T-helper 2 cell (primary cell): ENCODE data around the gene RPL23.

ENCODE experiments used
- DNase-seq, 5 experiments: peaks; one replicate each; pipeline versions ENCODE4 v3.0.0 to v3.0.0-alpha.2; 2012 to 2022

Gene RPL23

GRCh38 chr17:38883592-38884526 lies 30.3 kb upstream of the RPL23 start:
- no peak for DNase-seq

DNA sequence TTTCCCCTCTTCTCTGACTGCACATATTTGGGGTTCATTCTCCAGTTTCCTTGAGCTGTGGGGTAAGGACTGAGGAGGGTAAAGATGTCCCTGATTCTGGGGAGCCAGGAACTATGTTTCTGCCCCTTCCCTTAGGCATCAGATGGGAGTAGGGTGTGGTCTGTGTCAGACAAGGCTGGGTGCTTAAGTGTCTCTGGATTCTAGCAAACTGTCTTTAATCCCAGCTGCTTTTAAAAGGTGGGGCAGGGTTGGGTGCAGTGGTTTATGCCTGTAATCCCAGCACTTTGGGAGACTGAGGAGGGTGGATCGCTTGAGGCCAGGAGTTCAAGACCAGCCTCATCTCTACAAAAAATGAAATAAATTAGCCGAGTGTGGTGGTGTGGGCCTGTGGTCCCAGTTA lies 29.3 kb upstream of the RPL23 start:
- no peak for DNase-seq

GRCh38 chr17:38881600-38882191 lies 28.2 kb upstream of the RPL23 start:
- peak in 1 of 5 experiments; percentile 55 for DNase-seq

DNA sequence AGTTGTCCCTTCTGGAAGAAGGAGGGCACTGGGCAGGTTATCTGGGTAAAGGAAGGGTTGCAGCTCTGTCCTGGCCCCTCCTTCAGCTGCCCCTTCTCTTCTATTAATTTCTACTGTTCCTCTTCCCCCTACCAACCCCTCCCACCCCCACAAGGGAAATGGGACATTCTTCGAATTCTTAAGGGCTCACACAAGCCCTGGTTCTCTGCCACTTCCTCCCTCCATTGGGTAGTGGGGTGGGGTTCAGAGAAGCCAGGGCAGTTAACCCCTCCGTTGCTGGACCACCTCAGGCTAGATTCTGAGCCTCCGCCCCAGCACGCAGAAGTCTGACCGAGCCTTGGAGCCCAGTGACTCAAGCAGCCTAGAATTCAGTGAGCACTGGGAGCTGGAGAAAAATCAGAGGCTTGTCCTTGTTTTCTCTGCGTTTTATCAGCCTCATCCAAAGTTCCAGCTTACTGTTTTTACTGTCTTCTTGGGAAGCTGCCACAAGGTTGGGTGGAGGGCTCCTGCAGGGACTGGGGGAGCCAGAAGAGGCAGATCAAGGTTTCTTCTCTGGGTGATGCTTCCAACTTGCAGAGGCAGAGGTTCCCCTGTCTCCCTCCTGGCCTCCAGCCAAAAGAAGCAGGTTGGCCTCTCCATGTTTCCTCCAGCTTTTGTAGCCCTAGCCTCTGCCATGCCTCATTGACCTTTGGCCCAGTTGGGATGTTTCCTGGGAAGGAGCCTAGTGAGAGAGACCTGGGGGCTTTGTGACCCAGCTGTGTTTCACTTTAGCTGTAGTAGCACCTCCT lies 26.6 kb upstream of the RPL23 start:
- DNase-seq = no peak

- DNase-seq = peak in 1 of 5 experiments; percentile 28
These were observed 23.8 kb upstream of the RPL23 start for GRCh38 chr17:38877130-38877851.

DNA sequence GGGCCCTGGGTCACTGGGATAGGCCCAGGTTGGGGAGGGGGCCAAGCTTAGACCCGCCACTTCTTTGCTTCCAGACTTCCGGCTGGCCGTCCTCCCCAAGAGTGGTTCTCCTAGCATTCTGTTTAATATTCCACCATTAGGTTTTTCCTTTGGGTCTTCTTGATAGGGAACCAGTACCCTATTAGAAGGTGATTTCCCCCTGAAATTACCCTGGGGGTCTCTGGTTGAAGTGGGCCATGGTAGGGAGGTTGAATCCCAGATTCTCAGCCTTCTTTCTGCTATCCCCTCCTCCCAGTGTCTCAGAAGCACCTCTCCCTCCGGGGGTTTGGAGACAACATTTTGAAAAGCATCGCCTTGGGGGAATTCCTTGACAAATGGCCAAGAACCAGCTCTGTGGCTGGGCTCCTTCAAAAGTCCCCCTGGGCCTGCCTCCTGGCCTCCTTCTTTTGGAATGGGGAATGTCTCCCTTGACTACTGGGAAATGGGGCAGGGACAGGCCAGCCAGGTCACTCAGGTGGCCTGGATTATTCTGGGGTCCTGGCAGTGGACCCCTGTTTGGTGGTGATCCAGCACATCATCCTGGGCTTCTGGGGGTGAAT lies 22.1 kb upstream of the RPL23 start:
- DNase-seq = no peak

DNA sequence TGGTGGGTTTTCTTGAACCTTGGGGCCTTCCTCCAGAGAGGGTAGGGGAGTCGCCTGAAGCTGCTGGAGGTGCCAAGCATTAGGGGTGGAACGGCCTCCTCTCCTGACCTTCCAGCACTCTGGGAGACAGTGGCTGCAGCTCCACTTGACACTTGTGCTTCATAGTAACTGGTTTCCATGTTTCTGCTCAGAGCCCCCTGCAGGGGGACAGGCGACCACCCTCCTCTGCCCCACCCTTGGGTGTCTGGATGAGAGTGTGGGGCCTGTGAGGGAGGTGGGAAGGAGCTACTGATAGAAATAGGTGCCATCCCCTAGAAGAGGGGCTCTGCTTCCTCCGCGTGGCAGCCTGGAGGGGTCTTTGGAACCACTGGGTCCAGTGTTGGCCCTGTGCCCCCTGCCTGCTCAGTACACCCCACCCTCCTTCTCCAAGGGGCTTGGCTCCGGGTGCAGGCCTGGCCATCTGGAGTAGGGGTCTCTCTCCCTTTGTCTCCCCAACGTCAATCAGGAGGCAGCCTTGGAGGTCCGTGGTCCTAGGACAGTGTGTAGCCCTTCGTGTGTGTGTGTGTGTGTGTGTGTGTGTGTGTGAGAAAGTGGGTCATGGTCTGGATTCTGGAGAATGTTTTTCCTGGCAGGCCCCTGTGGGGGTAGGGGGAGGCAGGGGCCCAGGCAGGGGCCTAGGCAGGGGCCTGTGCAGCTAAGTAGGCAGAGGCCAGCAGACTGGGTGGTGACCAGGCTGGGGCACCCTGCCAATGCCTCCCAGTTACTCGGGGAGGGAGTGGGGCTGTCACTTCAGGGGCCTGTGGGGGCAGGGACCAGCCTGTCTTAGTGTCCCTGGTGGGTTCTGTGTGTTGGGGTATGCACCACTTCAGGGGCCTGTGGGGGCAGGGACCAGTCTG lies 21.2 kb upstream of the RPL23 start:
- DNase-seq = no peak

- no peak for DNase-seq
These were observed 20.3 kb upstream of the RPL23 start for GRCh38 chr17:38873640-38874380.

- DNase-seq = no peak
These were observed 19.3 kb upstream of the RPL23 start for GRCh38 chr17:38872671-38873385.

DNA sequence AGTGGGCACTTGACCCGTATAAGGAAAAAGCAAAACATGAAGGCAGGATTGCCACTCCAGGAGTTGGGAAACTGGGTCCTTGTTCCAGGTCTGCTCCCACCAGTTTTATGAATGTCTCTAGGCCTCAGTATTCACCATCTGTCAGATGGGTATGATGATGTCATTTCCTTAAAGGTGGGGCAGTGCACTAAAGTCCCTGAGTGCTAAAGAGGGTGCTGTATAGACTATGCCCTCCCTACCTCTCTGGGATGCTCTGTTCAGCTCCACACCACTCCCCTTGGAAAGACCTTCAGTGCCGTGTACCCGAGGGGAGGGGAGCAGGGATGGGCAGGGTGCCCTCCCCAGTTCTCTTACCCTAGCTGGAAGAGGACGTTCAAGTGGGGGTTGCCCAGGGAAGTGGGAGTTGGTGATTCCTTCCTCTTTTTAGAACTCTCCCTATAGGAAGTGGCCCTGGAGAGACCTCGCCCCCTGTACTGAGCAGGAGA lies 18.5 kb upstream of the RPL23 start:
- DNase-seq = peak in 1 of 5 experiments; percentile 59

DNA sequence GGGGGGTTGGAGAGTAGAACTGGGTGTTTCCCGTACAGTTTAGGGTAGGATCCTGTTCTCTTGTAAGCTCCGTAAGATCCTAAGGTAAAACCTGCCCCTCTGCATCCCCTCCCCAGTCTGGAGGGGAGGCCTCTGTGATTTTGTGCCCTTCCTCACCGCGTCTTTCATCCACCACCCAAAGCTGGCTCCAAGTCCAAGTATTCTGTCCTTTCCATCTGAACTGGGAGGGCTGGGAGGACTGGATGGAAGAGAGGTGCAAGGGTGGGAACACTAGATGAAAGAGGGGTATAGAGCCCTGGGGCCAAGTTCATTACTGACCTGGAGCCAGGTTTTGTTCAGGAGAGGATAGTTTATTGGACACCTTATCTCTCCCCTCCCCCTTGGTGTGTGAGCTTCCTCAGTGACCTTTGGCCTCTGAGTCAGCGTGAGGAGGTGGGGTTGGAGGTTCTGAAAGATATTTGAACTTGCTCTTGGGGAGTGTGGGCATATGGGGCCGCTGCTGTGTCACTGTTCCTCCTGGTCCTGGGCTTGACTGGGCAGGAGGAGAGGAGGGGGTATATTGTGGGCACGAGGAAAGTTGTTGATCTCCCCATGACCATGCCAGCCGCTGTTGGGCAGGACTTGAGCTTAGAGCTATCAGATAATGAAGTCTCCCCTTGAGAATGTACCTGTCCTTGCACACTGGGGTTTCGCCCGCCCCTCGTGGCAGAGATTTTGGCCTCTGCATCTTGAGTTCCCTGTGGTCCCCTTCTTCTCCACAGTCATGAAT lies 17.9 kb upstream of the RPL23 start:
- DNase-seq = peak in 4 of 5 experiments; percentile 45 to 81 (median 60)

DNA sequence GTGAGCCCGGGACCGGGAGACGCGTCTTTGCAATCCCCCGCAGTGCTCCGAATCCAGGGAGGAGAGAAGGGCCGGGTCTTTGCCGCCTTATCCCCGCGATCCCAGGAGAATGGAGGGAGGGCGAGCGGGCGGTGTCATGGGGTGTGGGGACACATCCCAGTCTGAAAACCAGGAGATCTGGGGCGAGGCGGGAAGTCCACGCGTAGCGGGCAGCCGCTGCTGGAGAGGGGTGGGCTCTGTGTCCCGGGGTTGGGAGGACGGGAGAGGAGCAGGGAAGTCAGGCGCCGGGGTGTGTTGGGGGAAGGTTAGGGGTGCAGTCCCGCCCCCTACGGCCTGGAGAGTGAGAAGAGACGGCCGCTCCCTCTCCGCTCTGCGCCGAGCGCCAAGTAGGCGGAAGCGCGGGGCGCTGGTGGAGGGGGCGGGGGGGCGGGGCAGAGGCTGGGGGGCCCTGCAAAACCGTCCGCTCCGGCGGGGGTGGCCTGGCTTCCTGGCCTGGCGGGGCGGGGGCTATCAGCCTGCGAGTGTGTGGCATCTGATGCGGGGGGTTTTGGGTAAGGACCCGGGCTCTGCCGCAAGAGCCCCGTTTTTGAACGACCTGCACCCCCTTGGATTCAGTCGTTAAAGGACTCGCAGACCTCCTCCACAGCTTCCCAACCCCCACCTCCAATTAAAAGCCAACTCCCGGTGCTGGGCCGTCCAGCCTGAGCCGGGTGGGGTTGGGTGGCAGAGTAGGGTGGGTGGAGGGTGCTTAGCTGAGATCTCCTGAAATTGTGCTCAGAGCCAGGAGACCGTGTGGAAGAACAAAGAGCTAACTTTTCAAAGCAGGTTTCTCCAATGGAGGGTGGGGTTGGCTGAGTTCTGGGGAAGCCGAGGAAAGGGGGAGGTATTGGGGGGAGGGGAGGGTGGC lies 17.0 kb upstream of the RPL23 start:
- peak; percentile 33 to 85 (median 55) for DNase-seq

GRCh38 chr17:38869526-38870258 lies 16.2 kb upstream of the RPL23 start, which contains the start of gene LASP1:
LASP1 (plus strand) TSS chr17:38870058; CDS start chr17:38870190, 132 bp downstream.
- DNase-seq = peak; percentile 66 to 95 (median 79)

DNA sequence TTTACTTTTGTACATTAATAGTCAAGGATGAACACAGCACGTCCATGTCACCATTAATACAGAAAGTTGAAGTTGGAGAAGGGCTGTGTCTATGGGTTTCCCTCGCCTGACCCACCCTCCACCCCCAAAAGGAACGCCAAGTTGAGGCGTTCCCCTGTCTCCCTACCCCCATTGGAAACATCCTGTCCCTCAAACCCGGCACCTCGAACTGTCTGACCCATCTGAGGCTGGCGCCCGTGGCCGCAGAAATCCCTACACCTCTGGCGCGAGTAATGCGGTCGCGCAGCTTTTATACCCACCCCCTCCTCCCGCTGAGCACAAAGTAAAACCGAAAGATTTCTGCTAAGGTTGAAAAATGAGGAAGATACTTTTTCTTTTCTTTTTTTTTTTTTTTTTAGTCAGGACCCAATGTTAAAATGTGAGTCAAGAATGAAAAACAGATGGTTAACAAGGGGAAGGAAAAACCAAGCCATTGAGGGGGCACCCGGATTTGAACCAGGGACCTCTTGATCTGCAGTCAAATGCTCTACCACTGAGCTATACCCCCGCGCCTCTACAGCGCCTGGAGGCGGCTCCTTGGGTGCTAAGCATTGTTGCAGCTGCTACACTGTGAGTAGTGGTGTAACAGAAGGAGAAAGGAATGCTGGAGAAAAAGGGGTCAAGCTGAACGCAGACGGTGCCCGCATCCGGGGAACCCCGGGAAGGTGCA lies 15.4 kb upstream of the RPL23 start:
- DNase-seq = peak; percentile 58 to 88 (median 80)

DNA sequence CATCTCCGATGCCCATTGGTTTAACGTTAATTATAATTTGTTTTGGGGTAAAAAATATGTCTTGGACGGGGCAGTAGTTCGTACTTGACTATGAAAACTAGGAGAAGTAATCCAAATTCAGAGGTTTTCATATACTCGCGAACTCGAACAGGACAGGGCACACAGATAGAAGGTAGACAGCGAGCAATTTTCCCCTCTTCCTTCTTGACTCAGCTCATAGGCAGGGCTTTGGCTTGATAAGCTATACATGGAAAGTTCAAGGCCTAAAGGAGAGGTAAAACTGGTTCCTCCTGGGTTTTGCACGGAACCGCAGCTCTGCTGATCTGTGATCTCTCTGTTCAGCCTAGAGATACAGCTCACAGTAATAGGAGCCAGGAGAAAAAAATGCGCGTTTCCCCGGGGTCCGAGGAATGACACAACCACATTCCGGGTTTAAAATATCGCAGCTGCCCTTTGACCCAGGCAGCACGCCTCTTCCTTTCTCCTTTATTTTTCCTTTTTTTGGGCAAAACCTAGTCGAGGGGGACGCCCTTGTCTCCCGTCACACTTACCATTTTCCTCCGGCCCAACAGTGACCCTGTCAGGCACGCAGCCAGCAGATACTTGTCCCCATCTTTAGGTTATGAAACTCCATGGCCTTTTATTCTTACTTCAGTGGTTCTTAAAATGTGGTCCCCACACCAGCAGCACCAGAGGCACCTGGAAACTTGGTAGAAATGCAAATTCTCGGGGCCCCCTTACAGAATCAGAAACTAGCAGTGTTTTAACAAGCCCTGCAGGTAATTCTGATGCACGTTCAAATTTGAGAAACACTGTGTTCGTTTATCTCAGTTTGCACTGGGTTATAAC lies 14.7 kb upstream of the RPL23 start:
- DNase-seq = no peak
